OCI-LY7 (cell line): ENCODE data around the gene MC3R.

Source experiments
- EZH2phosphoT487 ChIP-seq: fragments of 200-600 bp; sonication (generic); IDR thresholded peaks from 2 replicates; pipeline ENCODE4 v1.6.1; 2018; ENCODE audit warnings: low read depth, borderline replicate concordance, mild to moderate bottlenecking, mixed run types, antibody characterized with exemption, low read length, moderate library complexity, mixed read lengths
- TF ChIP-seq, protein P1 (sequence below): fragments of 200-600 bp; sonication (generic); conservative IDR thresholded peaks from 2 replicates; pipeline ENCODE4 v1.5.1; 2014; ENCODE audit warnings: mild to moderate bottlenecking, antibody characterized with exemption, low read length, moderate library complexity, mixed read lengths

DNA sequence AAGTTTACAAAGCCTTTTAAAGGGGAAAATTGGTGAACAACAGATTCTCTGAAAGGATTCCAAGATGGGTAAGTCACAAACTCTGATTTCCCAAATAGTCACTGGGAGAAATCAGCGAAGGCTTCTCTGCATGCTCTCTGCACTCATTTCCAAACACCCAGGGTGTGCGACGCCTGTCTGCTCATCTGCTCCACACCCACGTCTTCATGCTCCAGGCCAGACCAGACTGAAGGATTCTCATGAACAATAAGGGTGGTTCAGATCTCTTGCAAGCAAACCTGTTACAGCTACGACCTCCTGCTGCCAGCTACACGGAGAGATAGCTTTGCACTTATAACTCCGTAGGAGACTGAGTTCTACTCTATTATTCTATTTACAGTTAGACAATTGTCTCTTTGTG, 1.4 kb downstream of the MC3R start:
- TF ChIP-seq, protein P1, sequence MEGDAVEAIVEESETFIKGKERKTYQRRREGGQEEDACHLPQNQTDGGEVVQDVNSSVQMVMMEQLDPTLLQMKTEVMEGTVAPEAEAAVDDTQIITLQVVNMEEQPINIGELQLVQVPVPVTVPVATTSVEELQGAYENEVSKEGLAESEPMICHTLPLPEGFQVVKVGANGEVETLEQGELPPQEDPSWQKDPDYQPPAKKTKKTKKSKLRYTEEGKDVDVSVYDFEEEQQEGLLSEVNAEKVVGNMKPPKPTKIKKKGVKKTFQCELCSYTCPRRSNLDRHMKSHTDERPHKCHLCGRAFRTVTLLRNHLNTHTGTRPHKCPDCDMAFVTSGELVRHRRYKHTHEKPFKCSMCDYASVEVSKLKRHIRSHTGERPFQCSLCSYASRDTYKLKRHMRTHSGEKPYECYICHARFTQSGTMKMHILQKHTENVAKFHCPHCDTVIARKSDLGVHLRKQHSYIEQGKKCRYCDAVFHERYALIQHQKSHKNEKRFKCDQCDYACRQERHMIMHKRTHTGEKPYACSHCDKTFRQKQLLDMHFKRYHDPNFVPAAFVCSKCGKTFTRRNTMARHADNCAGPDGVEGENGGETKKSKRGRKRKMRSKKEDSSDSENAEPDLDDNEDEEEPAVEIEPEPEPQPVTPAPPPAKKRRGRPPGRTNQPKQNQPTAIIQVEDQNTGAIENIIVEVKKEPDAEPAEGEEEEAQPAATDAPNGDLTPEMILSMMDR, result no peak
- no peak for TF ChIP-seq EZH2phosphoT487
